CD4-positive, alpha-beta T cell treated with Interleukin-2 at 100 ng/mL for 4 hours (primary cell): Measurements from ENCODE around the gene GGA2.
A peak's percentile ranks its signal among the peaks of the same experiment; 100 is the strongest.
"Not testable (repeated sequence)": the region's sequence is repeated elsewhere in the genome, so short reads cannot be mapped to it uniquely, and the experiment has no call there.

Source experiments
- DNase-seq: peaks from one replicate; pipeline ENCODE4 v3.0.0-alpha.2; 2020; ENCODE audit warnings: low spot score

GGA2 gene

DNA sequence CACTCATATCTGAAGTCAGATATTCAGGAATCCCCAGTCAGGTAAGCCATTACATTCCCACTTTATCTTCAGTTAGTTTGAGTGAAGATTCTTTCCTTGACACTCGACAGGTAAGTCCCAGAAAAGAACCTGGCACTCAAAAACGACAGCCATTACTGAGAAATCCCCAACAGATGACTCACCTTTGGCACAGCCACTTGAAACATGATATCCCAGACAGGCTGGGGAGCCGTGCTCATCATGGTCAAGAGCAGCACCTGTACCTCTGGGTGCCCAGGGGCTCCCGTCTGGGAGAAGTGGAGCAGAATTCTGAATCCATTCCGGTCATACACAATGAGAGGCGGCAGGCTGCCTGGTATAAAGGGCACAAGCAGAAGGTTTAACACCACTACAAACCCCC, 40.5 kb downstream of the GGA2 start:
- no peak for DNase-seq

DNA sequence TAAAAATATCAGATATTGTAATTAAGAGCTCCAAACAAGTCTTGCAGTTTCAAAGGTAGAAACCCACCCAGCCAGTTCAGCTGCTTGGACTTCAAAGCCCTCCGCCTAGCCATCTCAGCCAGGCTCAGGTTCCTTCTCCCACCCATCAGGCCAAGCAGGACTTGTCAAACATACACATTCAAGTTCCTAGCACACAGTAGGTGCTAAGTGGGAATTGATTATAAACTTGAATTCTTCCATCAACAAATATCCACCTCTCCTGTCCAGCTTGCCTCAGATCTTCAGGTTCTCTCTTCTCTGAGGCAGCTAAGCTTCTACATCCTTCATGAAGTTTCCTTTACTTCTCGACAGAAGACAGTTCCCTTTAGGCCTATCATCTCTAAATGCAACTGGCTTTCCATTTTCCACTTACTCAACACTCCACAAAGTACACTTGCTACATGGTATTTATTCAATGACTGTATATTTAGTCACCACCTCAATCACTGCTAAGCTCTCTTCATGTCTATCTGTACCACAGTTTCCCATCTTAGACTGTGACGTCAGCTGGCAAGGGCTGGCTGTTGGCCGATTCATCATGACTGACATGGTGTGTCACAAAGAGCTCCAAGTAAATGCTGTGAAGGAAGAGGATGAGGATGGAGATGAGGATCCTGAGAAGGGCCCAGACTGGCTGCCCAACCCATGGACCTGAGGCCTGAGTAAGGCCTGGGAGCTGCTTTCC, 44.0 kb downstream of the GGA2 start:
- DNase-seq, result no peak

DNA sequence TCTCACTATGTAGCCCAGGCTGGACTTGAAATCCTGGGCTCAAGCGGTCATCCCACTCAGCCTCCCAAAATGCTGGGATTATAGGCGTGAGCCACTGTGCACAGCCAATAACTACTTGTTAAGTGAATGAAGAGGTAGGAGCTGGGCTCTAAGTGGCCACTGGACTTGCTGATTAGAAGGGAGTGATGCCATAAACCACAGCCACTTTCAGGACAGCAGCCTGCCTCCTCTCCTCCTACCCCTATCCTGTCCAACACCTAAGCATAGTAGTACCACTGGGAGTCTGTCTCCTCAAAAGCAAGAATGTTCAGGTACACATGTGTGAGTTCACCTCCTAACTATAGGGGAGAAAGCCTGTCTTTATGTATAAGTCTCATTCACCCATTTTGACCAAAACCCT, 45.1 kb downstream of the GGA2 start:
- no peak for DNase-seq

DNA sequence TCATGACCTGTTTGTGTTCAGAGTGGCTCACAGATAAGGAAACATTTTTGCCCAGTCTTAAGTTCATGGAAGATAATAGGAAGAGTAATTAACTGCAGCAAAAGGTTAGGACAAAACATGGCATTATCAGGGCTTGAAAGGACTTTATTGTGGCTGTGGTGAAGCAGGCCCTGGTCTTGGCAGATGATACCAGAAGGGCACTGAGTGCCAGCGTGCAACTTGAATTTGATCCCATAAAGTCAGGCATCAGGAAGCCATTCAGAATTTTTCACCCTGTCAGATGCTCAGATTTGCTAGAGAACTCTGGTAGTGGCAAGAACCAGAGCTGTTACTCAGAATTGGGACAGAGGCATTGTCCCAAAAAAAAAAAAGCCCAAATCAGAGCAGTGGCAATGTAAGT, 46.1 kb downstream of the GGA2 start:
- no peak for DNase-seq

DNA sequence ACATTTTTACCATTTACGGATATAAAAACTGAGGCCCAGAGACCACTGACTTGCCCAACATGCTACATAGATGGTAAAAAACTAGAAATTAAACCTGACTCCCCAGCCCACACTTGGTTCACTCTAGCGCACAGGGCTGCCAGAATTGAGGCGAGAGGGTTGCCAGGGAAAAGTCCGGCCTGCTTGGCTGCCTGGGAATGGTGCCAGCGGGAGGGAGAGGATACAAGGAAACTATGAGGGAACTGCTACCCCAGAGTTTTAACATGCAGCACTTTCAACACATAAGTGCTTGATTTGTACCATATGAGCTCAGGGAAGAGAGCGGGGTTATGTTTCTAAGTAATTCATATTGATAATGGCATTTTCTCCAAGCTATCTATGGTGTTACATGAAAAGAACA, 47.3 kb downstream of the GGA2 start:
- not testable (repeated sequence) for DNase-seq

DNA sequence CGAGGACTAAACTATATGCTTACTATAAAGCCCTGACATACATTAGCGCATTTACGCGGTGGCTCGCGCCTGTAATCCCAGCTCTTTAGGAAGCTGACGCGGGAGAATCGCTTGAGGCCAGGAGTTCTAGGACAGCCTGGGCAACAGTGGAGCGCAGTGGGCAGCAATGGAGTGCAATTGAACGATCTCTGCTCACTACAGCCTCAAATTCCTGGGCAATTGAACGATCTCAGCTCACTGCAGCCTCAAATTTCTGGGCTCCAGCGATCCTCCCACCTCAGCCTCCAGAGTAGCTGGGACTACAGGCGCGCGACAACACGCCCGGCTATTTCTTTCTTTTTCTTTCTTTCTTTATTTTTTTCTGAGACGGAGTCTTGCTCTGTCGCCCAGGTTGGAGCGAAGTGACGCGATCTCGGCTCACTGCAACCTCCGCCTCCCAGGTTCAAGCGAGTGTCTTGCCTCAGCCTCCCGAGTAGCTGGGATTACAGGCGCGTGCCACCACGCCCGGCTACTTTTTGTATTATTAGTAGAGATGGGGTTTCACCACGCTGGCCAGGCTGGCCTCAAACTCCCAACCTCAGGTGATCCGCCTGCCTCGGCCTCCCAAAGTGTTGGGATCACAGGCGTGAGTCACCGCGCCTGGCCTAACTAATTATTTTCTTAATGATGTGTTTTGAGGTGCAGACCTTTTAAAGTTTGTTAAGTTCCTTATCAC, 56.8 kb downstream of the GGA2 start:
- DNase-seq, result no peak

DNA sequence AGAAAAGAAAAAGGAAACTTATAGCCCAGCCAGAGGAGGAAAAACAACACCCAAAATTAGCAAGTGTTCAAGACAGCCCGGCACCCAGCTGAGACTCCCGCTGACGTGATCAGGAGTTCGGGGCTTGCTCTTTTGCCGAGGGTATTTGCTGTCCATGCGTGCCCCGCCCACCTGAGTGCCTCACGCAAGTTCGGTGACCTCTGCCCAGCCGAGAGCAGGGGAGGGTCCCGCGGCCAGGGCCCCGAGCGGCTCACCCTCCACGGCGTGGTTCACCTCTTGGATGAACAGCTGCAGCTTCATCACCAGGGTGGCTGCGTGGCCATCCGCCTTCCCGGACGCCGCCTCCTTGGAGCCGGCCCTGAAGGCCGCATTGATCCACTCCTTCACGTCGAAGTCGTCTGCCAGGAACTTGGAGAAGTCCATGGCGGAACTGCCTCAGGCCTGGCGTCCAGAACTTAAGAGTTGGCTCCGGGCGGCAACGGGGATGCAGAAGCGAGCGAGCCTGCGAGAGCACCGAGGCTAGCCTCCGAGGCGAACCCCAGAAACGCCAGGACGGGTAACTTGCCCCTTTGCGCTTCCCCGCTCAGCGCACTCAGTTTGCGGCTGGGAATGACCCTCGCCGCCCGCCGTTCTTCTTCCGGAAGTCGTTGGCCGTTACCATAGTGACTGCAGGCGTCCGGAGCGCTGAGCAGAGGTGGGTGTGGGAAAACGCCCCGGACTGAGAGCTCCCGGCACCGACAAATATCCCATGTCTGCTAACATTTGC, 57.5 kb downstream of the GGA2 start, which contains the start of gene COG7:
TSS of gene COG7 (minus strand) at position 618 of the 766 bp plus-strand sequence. CDS start at position 423, 195 bp downstream.
- peak; percentile 90 for DNase-seq

DNA sequence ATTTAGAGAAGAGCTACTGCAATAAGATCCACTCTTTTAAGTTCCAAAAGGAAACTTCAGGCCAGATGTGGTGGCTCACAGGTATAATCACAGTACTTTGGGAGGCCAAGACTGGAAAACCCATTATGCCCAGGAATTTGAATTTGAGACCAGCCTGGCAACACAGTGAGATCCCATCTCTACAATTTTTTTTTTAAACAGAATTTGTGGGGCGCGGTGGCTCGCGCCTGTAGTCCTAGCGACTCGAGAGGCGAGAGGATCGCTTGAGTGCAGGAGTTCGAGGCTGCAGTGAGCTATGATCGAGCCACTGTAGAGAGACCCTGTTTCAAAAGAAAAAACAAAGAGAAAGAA, 58.1 kb downstream of the GGA2 start:
- DNase-seq, result no peak

DNA sequence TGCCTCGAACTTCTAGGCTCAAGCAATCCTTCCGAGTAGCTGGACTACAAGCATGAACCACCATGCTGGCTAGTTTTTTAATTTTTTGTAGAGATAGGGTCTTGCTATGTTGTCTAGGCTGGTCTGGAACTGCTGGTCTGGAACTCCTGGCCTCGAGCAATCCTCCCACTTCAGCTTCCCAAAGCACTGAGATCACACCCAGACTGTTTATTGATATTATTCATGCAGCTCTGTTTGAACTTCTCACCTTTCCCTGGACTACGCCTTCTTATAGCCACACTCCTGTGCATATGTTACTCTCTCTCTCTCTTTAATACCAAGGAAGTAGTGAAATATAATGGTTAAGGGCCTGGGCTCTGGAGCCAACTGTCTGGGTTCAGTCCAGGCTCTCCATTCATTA, 61.9 kb downstream of the GGA2 start:
- DNase-seq, result no peak

DNA sequence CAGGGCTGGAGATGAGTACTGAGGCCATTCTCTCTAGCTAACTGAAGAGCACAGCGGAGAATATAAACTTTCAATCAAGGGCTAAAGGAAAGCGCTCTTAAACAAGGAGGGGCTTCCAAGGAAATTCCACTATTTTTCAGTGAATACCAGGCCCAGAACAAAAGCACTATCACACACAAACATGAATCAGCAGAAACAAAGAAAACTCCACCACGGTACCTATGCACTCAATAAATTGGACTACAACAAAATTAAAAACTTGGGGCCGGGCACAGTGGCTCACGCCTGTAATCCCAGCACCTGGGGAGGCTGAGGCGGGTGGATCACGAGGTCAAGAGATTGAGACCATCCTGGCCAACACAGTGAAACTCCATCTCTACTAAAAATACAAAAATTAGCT, 72.8 kb downstream of the GGA2 start:
- DNase-seq, result not testable (repeated sequence)

DNA sequence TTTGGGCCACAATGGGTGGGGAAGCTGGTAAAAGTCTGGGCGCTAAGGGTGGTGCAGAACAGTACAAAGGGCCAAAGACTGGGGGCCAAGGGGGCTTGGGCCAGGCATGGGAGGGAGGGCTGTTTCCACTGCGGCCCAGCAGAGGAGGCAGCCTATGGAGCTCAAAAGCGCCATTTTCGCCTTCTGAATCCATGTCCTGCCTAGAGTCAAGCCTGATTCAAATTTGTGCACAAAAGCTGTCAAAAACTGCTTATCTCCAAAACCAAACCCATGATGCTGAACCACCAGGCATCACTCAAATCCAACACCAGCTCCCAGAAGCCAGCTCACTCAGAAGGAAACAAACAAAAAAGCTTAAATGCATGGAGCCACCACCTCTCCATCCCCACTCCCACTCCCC, 73.3 kb downstream of the GGA2 start:
- DNase-seq, result no peak

DNA sequence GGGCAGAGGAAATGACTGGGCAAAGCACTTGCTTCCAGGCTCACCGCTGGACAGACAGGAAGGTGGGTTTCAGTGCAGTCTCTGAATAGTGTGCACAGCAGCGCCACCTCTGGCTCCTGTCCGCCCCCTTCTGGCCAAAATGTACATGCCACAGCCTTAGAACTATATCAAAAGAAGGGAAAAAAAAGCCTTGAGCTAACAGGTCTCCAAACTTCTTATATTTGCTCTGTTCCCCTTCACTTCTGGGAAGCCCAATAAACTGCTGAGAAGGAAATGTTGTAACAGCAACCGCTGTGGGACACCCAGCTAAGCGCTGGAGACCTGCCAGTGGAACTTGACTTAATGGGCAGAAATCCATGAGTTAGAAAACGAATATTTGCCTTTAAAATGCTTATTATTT, 74.8 kb downstream of the GGA2 start:
- DNase-seq, result peak; percentile 68

DNA sequence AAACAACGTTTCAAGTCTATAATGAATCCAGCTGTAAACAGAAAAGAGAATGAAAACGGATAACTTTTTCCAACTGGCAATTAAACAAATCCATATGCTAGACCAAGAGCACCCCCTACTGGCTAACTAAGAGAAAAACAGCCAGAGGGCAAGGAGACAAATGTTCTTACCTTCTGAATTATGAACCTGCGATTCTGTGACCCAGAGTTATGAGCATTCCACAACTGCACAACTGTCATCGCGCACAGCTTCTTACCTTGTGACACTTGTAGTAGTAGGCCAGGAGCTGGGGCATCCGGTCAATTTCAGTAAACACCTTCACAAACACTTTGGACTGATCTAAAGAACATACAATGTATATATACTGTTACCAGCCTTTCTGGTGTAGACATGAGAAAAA, 75.9 kb downstream of the GGA2 start:
- DNase-seq, result peak; percentile 67

DNA sequence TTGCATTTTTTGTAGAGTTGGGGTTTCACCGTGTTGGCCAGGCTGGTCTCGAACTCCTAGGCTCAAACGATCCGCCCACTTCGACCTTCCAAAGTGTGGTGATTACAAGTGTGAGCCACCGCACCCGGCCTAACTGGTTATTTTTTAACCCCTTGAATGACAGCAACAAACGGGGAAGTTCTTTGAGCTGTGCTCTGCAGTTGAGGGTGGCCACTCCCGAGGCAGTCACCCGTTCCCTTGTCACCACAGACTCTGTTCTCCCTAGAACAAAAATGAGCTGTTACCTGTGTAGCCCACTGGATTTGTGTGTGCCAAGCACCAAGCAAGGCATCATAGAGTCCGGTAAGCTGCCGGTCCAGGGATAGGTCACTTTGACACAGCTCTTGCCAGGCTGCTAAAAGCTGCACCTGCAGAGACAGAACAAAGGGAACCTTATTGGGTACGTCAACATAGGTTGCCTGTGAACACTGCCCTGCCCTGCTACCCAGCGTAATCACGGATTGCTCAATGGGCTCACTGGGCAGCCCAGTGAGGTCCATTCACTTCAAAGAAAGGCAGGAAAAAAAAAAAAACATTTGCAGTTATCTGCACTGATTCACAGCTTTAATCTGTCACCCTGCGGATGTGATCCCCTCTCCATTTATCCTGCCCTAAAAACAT, 76.9 kb downstream of the GGA2 start:
- DNase-seq, result no peak

DNA sequence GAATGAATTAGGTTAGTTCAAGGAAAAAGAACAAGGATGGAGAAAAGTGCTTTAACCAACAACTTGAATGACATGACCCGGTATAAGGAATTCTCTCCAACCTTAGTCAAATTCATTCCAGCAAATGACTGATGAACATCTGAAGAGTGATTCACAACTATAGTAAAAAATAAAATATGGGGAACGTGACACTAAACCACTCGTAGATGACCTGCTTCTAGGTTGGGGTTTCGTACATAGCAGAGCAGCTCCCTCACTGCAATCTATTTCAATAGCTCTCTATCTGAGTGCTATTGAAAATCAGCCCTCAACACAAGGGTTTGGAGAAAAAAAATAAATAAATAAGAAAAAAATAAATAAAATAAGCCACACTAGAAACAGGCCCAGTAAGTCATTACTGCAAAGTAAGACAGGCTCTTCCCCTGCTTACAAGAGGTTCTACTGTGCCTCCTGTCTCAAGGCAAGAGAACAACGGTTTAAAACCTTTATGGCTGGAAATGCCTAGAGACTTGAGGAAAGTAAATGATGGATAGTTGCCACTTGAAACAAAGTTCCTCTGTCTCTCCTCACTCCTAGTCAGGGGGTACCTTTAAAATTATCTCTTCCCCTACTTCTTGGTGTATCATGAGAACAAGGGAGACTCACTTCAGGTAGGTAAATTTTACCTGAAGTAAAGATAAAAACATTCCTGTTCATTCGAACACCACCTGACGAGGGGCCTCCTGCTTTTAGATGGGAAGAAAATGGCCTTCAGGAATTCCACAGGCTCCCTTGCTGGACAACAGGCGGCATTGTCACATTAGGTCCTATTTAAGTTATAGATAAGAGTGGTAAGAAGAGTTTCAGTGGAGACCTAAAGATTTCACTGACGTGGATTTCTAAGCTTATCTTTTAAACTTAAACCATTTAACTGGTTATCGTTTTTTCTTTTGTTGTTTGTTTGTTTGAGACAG, 77.8 kb downstream of the GGA2 start:
- DNase-seq, result no peak

DNA sequence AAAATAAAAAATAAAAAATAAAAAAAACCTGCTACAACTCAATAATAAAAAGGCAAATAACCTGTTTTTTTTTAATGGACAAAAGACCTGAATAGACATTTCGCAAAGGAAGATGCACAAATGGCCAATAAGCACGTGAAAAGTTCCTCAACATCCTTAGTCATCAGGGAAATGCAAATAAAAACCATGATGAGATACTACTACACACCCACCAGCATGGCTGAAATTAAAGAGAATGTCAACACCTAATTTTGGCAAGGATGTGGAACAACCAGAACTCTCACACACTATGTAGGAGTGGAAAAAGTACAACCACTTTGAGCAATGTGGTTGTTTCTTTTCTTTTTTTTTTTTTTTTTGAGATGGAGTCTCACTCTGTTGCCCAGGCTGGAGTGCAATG, 81.9 kb downstream of the GGA2 start:
- DNase-seq, result no peak

DNA sequence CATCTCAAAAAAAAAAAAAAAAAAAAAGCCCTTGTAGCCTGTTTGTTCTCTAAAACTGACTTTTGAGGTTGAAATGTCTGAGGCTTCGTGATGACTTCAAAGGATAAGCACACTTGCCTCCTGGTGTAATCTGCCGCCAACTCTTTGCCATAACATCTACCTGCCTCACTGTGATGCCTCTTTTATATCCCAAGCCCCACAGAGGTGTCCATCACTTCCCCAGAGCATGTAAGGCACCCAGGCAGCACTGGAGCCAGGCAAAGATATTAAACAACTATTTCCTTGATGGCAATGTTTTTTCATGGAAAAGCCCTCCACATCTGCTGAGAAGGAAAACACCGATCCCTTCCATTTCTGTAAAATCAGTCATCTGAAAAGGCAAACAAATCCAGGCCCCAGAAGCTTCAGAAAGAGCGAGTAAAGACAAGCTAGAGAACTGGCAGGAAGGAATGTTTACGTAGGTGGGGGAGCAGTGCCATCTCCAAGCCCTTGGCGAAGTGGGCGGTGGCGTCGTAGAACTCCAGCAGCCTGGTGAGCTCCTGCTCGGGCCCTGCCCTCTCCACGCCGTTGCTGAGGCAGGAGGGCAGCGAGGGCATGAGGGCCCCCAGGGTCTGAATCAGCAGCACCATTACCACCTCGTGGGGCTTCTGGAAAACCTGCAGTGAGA, 85.9 kb downstream of the GGA2 start:
- DNase-seq, result no peak

DNA sequence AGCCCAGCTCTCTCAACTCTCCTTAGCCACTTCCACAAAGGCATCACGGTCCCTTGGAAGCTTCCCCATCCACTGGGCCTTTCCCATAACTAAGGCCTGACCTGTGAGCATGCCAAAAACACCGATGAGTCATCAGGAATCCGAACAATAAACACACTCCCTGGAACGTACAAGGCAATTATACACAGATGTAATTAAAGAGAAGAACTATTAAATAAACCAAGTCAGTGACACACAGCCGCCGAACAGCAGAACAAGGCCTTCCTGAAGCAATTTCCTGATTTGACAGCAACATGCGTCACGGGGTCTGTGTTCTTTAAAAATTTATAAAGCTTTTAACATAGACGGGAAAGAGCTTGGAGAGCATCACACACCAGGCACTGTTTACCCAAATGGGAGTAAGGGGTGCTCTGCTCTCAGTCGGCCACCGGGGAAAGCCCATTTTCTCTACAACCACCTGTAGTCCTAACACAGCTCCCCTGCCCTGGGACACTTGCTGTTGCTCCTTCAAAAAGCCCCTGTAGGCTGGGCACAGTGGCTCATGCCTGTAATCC, 86.7 kb downstream of the GGA2 start:
- no peak for DNase-seq

DNA sequence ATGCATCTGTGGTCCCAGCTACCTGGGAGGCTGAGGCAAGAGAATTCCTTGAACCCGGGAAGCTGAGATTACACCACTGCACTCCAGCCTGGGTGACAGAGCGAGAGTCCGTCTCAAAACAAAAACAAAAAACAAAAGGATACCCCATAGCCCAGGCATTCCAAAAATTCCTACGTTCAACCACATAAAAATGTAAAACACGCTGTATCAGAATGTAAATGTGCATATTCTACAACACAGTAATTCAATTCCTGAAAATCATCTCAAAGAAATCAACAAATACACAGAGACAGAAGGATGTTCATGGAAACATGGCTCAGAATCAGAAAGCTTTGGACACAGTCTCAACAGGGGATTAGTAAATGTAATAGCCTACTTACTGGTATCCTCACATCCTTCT, 90.3 kb downstream of the GGA2 start:
- no peak for DNase-seq

DNA sequence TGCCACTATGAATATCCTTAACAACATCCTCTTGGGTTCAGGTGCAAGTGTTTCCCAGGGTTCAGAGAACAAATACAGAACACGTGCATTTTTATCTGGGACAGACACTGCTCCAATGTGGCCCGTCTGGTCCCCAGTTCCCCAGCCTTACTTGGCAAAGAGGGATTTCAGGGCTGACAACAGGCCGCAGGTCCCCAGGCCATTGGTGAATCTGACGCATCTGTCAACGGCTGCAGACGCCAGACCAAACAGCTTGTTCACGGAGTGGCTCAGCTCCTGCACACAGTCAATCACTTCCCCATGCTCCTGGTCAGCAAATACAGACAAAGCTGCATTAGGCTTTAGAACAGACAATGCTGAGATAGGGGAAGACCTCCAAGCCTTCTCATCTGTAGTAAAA, 93.5 kb downstream of the GGA2 start:
- no peak for DNase-seq

DNA sequence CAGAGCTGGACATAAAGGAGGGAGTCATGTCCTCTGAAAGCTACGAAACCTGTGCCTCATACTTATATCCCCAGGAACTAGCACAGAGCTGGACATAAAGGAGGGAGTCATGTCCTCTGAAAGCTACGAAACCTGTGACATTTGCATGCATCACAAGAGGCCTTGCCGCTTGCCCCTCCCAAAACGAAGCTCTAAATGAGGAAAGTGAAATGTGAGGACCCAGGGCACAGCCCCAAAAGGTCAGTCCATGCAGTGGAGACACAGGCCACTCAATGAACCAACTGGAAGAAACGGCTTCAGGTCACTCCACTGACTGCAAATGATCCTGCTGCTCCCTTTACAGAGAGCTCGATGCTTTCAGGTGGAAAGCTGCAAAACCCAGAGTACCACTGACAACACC, 95.6 kb downstream of the GGA2 start:
- DNase-seq, result no peak
